HT-29 (cell line): ENCODE data around the gene KCNIP4. TPM values are rescaled to one million over a fixed set of nuclear protein-coding genes. Genes with fewer than 3 reads are reported as not detected.

ENCODE experiments used
- DNase-seq: peaks from one replicate; pipeline ENCODE4 v3.0.0-alpha.2; 2015; ENCODE audit warnings: low spot score
- total RNA-seq: library from RNA; depleted of rRNA; stranded (reverse); fragments of >200 nt; shearing (Covaris generic); gene quantifications from 2 replicates; pipeline ENCODE4 v1.2.3, GENCODE V29; 2014

KCNIP4 gene
- total RNA-seq, 1 experiment from 2014 or later: not detected

DNA sequence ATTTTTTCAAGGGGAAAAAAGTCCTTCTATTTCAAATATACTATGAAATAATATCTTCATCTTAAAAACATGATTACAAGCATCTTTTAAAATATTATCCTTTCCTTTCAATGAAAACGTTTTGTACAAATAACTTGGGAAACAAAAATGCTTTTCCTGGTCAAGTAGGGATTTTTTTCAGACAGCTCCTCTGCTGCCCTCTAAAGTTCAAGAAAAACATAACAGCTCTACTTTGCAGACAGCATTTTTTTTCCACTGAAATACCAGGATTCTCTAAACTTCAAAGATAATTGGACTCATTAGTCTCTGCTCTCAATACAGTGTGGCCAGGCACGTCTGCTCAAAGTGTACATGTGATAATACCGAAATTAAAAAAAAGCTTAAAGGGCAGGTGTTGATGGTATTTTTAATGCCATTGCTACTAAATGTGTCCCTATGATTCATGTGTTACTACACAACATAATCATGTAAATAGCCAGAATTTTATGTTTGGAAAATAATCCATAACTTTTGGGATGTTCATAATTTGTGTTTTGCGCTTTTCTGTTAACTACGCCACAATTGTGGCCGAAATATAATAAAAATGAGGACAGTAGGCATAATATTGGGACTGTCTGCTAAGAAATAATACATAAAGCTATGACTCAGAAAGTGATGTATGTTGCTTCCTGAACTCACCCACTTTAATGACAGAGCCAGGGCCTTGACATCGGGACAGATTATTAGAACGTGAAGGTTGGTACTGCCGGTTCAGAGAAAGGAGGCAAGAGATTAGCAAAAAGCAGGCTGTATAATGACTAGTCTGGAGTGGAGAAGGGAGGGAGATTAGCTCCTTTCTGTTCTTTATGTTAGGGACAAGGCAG is 478.9 kb downstream of the KCNIP4 start:
- DNase-seq: peak; percentile 29

DNA sequence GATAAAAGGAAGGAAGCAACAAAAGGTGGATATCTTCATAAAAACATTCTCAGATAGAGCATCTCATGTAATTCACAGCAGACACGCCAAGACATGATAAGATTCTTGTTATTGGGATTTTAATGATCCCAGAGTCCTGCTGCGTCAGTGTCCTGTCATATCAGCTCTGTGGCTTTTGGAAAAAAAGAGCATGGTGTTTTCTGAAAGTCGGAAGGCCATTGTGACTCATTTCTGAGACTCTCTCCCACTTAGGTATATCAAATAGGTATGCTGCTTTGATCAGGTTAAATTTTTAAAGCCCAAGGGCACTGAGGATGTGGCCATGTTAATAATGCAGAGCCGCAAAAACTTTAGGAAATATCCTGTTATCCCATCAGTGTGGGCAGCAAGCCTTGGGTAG is 481.0 kb downstream of the KCNIP4 start:
- no peak for DNase-seq

DNA sequence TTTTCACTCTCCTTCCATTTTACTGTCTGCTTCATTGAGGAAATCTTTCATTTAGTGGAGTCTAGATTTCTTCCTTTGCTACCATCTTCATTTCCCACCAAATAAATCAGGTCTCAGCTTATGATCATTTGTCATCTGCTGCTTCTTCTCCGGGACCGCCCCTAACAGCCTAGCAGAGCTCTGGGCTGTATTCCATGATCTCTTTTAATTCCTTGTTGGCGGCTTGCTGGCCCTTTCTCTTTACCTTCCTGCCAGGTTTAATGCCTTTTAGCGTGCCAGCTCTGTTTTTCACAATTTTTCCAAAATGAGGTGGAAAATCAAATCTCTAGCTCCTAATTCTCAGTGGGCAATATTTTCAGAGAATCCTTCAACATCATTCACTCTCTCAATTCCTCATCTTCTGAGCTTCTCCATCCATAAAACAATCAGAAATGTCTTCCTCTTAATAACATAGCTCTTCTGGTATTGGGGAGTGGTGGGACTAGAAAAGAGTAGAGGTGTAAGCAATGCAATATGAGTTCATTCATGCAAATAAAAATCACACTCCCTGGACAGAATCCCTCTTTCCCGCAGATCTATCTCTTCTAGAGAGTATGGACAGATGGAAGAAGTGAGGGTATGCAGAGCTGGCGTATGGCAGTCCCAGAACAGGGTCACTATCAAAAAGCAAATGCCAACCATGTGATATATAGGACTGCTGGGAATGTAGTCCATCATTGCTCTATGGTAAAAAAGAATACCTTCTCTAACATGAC is 491.3 kb downstream of the KCNIP4 start:
- DNase-seq: no peak

DNA sequence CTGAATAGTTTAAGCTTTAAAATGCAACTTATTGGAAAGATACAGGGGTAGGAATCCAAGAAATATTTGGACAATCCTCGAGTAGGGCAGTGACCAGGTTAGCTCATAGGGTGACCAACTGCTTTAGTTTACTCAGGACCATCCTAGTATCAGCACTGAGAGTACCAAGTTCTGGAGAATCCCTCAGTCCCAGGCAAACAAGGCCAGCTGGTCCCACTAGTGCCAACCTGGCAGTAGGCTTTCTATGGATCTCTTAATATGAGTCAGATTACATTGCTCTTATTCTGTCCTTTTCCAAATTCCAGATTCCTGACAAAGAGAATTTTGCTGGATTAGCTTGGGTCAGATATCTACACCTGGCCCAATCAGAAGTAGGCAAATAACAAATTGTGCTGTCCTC is 493.7 kb downstream of the KCNIP4 start:
- no peak for DNase-seq

DNA sequence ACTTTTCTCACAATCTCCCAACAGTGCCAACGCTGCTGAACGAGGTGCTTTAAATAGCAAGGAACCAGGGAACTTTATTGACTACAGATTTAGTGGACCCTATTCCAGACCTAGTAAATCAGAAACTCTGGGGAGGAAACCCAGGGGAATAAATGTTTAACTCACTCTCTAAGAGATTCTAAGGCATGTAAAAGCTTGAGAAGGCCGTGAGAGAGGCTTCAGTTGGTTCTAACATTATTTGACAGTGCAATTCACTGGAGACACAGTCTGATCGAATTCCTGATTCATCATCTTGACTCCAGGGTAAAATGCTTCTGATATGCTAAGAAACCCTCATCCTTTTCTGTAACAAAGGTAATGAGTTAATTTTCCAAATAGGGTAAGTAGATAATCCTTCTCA is 494.4 kb downstream of the KCNIP4 start:
- no peak for DNase-seq

DNA sequence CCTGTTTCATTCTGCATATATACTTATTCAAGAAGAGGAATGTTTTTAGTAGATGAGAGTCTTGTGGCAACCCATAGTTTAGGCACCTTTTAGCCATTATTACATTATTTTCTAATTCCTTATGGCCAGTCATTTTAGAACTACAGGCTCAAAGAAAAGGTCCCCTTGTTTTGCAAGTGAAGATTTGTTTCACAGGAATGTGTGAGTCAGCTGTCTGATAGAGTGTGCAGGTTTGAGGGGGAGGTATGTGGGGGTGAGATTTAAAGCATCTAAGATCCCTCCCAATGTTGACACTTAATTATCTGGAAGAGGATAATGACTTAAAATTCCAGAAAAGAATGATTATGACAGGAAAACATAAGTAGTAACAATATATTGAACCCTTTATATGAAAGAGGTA is 495.6 kb downstream of the KCNIP4 start:
- no peak for DNase-seq

DNA sequence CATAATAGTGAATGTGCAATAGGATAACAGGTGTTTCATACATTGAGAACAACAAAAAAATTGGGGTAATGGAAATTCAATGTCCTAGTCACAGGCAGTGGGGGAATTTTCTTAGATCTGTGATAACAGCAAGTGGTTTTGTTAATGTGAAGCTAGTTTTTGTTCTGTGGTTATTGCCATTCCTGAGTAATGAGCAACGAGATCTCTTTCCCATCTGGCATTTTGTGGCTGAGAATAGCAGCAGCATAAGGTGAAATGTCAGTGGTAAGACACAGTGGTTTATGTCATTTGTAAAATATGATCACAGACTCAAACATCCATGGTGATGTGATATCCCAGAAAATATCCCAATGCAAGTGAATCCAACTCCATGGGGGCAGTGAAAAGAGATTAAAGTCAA is 497.5 kb downstream of the KCNIP4 start:
- DNase-seq: no peak

DNA sequence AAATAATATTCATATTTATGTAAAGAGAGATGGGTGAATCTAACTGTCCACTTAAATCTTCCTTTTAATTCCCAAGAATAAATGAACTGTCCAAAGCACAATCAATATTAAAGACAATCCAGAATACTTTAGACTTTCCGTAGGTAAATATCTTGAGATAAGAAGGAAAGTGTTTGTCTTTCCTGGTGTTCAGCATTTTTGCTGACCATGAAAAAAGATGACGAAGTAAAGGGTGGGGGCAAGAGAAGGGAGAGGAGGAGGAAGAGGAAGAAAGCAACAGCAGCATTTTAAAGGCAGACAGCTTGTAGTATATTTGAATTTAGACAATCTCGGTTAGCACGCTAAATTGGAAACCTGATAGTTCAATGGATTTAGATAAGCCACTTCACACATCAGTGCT is 498.2 kb downstream of the KCNIP4 start:
- no peak for DNase-seq

DNA sequence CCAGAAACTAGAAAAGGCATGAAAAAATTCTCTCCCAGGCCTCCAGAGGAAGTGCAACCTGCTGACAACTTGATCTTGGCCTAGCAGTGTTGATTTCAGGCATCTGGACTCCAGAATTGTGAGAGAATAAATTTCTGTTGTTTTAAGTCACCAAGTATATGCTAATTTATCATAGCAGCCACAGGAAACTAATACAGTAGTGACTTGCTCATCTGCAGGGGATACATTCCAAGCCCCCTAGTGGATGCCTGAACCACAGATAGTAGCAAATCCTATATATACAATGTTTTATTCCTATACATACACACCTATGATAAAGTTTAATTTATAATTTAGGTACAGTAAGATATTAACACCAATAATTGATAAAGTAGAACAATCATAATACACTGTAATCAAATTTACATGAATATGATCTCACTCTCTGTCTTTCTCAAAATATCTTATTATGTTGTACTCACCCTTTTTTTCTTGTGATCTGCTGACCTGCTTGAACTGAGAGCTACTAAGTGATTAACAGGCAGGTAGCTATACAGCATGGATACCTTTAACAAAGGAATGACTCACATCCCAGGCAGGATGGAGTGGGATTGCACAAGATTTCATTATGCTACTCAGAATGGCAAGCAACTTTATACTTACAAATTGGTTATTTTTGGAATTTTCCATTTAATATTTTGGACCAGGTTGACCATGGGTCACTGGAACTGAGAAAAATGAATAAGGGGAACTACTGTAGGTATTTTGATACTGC is 501.1 kb downstream of the KCNIP4 start:
- no peak for DNase-seq

DNA sequence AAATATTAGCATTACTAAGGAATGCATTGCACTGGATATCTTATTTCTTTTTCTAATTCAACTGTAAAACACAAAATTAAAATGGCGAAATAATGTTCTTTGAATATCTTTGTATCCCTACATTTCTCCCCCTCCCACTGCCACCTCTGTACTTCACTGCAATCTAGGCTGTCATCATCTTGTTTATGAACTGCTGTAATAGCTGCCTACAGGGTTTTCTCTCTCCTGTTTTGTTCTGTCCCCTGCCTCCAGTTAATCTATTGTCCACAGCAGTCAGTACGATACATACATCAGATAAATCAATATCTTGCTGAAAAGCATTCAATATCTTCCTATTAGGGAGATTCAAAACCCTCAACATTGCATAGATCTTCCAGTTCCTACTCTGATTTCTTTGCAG is 528.4 kb downstream of the KCNIP4 start:
- no peak for DNase-seq

DNA sequence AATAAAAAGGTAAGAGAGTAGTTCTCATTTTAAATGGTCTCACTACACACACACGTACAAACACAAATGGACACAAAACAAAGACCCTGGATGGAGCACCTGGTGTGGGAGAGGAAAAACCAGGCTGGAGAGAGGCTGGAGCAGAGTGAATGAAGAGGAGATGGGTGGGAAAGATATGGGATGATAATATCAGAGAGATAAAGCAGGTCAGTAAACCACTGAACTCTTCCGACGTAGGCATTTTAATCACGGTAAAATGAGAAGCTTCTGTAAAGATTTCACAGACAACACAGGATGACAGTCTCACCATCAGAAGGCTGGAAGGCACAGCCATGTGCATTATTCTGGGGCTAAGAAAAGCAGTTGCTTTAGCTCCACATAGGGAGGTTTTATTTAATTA is 532.8 kb downstream of the KCNIP4 start:
- DNase-seq: no peak

DNA sequence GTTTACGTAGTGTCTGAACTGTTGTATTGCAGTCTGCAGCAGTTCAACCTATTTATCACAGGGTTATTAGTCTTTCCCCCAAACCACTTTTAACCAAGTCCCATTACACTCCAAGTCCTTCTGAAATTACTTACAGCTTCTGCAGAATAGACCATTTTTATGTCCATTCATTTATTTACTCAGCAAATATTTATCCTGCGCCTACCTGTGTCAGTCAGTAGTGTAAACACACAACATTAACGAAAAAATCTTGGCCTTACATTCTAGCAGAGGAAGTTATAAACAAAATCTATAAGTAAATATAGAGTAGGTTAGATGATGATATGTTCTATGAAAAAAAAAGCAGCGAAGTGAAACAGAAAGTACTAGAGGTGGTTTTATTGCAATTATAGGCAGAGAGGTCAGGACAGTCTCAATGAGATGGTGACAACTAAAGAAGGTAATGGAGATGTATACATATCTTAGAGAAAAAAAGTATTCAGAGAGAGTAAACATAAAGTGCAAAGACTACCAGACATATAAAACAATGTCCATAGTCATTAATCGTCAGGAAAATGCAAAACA is 534.7 kb downstream of the KCNIP4 start:
- DNase-seq: no peak

DNA sequence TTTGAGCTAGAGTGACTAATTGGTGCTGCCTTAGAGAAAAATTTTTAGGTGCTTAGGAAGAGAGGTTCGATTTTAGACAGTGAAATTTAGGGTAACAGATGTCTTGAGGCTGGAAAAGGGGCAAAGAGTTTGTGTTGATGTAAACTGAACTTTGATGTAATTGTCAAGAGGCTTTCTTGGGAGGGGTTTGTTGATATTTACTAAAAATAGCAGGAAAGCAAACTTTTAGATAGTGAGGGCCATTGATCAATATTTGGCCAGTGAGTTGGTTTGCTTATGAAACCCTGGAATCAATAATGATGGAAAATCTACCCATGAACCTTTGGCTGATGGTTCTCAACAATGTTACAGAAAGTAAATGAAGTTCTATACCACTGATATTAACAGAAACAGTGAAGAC is 537.5 kb downstream of the KCNIP4 start:
- no peak for DNase-seq

DNA sequence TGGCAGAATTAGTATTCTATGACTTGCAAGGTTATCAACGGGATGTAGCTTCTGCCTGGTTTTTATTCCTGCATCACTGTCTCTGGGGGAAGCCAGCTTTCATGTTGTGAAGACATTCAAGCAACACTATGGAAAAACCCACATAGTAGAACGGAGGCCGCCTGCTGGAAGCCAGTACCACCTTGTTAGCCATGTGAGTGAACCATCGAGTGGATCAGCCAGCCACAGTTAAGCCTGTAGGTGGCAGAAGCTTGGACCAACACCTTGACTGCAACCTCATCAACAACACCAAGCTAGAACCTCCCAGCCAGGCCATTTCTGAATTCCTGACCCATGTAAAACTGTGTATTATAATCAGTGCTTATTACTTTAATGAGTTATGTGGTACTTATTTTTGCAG is 538.2 kb downstream of the KCNIP4 start:
- DNase-seq: no peak

DNA sequence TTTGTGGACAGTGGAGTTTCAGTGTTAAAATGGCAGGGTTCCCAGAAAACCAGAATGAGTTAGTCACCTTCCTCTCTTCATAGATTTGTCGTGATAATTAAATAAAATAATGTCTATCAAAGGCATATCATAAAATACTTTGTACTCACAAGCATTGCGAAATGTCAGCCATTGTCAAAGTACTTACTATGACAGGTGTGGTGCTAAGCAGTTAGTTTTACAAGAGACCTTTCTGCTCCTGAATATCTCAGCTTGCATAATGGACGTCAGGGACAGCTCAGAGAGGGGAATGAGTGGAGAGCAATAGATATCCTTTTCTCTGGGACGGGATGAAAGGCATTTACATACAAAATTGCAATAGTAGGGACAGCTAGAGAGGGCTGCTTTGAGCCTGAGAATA is 560.9 kb downstream of the KCNIP4 start:
- DNase-seq: no peak

DNA sequence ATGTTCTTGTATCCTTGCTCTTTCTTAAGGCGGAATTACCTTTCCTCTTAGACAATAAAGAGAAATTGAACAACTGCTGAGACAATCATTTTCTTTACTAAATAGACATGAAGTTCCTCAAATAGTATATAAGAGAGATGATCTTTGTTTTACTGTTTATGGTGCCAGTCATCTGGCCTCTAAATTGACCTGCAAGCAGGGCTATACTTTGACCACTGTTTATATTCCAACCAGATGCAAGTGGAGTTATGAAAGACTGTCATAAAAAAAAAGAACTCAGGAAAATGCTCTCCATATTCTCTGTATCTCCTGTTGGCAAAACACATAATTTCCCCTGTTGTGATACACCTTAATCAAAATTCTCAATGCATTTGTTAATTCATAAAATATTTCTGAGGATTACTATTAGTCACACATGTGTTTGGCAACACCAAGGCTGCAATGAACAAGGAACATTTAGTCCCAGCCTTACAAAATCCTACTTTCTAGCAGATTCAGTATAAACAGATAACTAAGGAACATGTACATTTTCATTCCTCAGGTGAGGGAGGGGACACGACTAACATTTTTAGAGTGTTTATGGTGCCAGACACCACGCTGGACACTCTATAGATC is 562.3 kb downstream of the KCNIP4 start:
- no peak for DNase-seq

DNA sequence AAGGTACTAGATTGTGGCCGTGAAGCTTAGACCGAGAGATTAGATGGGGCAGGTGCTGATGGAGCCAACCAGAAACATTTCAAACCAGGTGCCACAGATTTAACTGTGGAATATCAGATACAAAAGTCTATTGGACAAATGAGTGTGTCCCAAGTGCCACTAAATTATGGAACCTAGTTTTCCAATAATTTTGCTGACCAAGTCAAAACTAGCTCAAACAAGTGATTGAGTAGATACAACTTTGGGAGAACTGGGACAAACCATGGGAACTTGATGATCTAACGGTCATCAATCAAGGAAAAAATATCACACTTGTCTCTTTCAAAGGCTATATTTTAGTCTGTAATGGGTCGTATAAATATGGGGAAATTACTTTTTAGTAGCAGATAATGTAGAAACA is 562.9 kb downstream of the KCNIP4 start:
- DNase-seq: no peak

DNA sequence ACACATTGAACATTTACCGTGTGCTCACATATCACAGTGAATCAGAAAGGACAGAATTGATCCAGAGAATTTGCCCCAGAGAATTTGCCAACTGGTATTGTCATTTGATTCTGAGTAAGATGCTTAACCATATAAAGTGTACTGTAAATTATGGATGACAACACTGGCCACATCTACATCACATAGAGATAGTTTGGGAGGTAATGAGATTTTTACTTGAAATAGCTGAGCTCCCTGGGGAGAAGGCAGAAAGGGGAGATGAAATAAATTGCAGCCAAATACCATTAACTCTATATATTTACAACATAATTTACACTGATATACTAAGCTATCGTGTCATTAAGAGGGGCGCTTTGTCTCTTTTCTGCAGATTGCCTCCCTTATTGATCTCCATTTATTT is 564.0 kb downstream of the KCNIP4 start:
- DNase-seq: no peak

DNA sequence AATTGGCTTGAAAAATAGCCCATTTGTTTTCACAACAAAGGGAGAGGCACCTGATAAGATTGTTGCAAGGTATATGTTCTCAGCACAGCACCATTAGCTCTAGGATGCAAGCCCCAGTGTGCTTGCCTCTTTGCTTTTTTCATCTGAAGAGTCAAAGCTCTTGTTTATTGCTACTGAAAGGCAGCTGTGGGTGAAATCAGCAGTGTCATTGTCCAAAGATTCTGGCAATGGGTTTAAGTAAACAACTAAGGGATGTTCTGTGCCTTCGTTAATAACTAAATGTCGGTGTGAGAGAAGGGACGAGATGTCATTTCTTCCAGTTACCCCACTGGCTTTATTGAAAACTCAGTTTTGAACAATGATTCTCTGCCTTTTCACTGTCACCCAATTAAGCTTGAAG is 567.7 kb downstream of the KCNIP4 start:
- DNase-seq: no peak

DNA sequence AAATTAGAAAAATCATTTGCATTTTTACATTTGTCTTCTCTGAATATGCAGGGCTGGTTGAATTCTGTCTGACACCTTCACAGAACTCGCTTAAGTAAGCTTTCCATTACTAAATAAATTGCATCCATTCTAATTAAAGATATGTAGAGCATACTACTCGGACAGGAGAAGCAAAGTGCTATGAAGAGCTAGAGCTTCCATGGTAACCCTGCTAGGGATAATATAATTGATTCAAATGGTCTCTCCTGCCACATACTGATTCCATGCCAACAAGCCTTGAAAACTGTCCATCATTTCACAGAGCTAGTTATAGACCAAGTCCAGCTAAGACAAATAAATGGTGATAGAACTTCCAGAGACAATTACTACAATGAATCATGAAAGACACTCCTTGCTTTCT is 571.5 kb downstream of the KCNIP4 start:
- no peak for DNase-seq

DNA sequence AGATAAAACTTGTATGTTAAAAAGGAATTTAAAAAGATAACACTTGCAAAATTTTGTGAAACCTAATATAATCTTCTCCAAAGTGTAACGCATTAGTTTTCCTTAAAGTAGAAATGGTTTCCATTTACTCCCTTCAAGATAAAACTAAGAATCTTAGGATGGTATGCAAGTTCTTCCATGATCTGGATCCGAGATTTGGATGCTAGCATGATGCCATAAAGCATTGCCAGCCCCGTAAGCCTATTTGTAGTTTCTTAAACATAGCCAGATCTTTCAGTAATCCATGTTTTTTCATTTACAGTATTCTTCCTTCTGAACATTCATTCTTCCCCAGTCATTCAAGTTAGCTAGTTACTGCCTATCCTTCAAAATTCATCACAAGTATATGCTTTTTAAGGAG is 572.4 kb downstream of the KCNIP4 start:
- DNase-seq: no peak
